ENCODE results near the gene MTX2.
"Not testable (repeated sequence)": the region's sequence is repeated elsewhere in the genome, so short reads cannot be mapped to it uniquely, and the experiment has no call there.

The MTX2 gene

GRCh38 chr2:176284461-176285049 is 15.3 kb downstream of the MTX2 start:
- H3K27ac ChIP-seq: peak overlapping the region; percentile 36
- DNase-seq (ENCODE audit: low read depth, low spot score): no peak

GRCh38 chr2:176285321-176285720 is 16.1 kb downstream of the MTX2 start:
- H3K27ac ChIP-seq: peak overlapping the region; percentile 36
- DNase-seq (ENCODE audit: low read depth, low spot score): peak; percentile 52

GRCh38 chr2:176291335-176291734 is 22.1 kb downstream of the MTX2 start:
- no peak for DNase-seq (ENCODE audit: low read depth, low spot score)

GRCh38 chr2:176291809-176292283 is 22.6 kb downstream of the MTX2 start:
- H3K27ac ChIP-seq: no peak overlapping the region
- no peak for DNase-seq (ENCODE audit: low read depth, low spot score)

More at GRCh38 chr2:176291335-176291734, 22.1 kb downstream of the MTX2 start:
- no peak overlapping the region for H3K27ac ChIP-seq

GRCh38 chr2:176292608-176293007 is 23.4 kb downstream of the MTX2 start:
- no peak overlapping the region for H3K27ac ChIP-seq
- DNase-seq (ENCODE audit: low read depth, low spot score): no peak

GRCh38 chr2:176293334-176293733 is 24.1 kb downstream of the MTX2 start:
- DNase-seq (ENCODE audit: low read depth, low spot score): no peak
- H3K27ac ChIP-seq: no peak overlapping the region

GRCh38 chr2:176297067-176297466 is 27.8 kb downstream of the MTX2 start:
- no peak for DNase-seq (ENCODE audit: low read depth, low spot score)
- H3K27ac ChIP-seq: no peak overlapping the region

GRCh38 chr2:176297737-176298136 is 28.5 kb downstream of the MTX2 start:
- no peak overlapping the region for H3K27ac ChIP-seq
- DNase-seq (ENCODE audit: low read depth, low spot score): no peak

- DNase-seq (ENCODE audit: low read depth, low spot score); H3K27ac ChIP-seq: not testable (repeated sequence)
These were observed 36.8 kb downstream of the MTX2 start for GRCh38 chr2:176306020-176306419.

- no peak overlapping the region for H3K27ac ChIP-seq
- DNase-seq (ENCODE audit: low read depth, low spot score): no peak
These were observed 48.0 kb downstream of the MTX2 start for GRCh38 chr2:176317199-176317598.

GRCh38 chr2:176317623-176318065 is 48.4 kb downstream of the MTX2 start:
- DNase-seq (ENCODE audit: low read depth, low spot score): no peak
- H3K27ac ChIP-seq: no peak overlapping the region

GRCh38 chr2:176321916-176322315 is 52.7 kb downstream of the MTX2 start:
- no peak overlapping the region for H3K27ac ChIP-seq

GRCh38 chr2:176324862-176325261 is 55.6 kb downstream of the MTX2 start:
- DNase-seq (ENCODE audit: low read depth, low spot score): no peak
- H3K27ac ChIP-seq: no peak overlapping the region

More at GRCh38 chr2:176321916-176322315, 52.7 kb downstream of the MTX2 start:
- no peak for DNase-seq (ENCODE audit: low read depth, low spot score)

GRCh38 chr2:176325732-176326131 is 56.5 kb downstream of the MTX2 start:
- DNase-seq (ENCODE audit: low read depth, low spot score): no peak

GRCh38 chr2:176328149-176328548 is 58.9 kb downstream of the MTX2 start:
- no peak for DNase-seq (ENCODE audit: low read depth, low spot score)
- no peak overlapping the region for H3K27ac ChIP-seq

More at GRCh38 chr2:176325732-176326131, 56.5 kb downstream of the MTX2 start:
- H3K27ac ChIP-seq: no peak overlapping the region

GRCh38 chr2:176330612-176331011 is 61.4 kb downstream of the MTX2 start:
- H3K27ac ChIP-seq: no peak overlapping the region
- no peak for DNase-seq (ENCODE audit: low read depth, low spot score)

GRCh38 chr2:176331646-176332045 is 62.4 kb downstream of the MTX2 start:
- DNase-seq (ENCODE audit: low read depth, low spot score): no peak
- H3K27ac ChIP-seq: no peak overlapping the region

- no peak for DNase-seq (ENCODE audit: low read depth, low spot score)
- no peak overlapping the region for H3K27ac ChIP-seq
These were observed 65.5 kb downstream of the MTX2 start for GRCh38 chr2:176334729-176335128.

- no peak overlapping the region for H3K27ac ChIP-seq
- DNase-seq (ENCODE audit: low read depth, low spot score): no peak
These were observed 69.2 kb downstream of the MTX2 start for GRCh38 chr2:176338395-176338794.

GRCh38 chr2:176339208-176339607 is 70.0 kb downstream of the MTX2 start:
- no peak for DNase-seq (ENCODE audit: low read depth, low spot score)

GRCh38 chr2:176356251-176356650 is 87.0 kb downstream of the MTX2 start:
- no peak overlapping the region for H3K27ac ChIP-seq
- no peak for DNase-seq (ENCODE audit: low read depth, low spot score)

More at GRCh38 chr2:176339208-176339607, 70.0 kb downstream of the MTX2 start:
- no peak overlapping the region for H3K27ac ChIP-seq

- no peak overlapping the region for H3K27ac ChIP-seq
These were observed 95.2 kb downstream of the MTX2 start for GRCh38 chr2:176364273-176364977.

More at GRCh38 chr2:176364273-176364977, 95.2 kb downstream of the MTX2 start:
- DNase-seq (ENCODE audit: low read depth, low spot score): no peak

All from epithelial cell of prostate (primary cell).